DND-41 (cell line): ENCODE results near the gene GPRIN2.

Experiments
- EZH2 ChIP-seq: IDR thresholded peaks from 3 replicates; pipeline ENCODE4 v1.6.1; 2012; ENCODE audit warnings: borderline replicate concordance, low read depth, mild to moderate bottlenecking, moderate library complexity, low read length, inconsistent platforms; ENCODE audit not compliant: severe bottlenecking
- TF ChIP-seq, protein P1 (sequence below): IDR thresholded peaks from 2 replicates; pipeline ENCODE4 v1.5.1; 2012; ENCODE audit warnings: borderline replicate concordance, low read length, moderate library complexity, mild to moderate bottlenecking; ENCODE audit not compliant: poor library complexity, severe bottlenecking; ENCODE audit errors: extremely low read depth

DNA sequence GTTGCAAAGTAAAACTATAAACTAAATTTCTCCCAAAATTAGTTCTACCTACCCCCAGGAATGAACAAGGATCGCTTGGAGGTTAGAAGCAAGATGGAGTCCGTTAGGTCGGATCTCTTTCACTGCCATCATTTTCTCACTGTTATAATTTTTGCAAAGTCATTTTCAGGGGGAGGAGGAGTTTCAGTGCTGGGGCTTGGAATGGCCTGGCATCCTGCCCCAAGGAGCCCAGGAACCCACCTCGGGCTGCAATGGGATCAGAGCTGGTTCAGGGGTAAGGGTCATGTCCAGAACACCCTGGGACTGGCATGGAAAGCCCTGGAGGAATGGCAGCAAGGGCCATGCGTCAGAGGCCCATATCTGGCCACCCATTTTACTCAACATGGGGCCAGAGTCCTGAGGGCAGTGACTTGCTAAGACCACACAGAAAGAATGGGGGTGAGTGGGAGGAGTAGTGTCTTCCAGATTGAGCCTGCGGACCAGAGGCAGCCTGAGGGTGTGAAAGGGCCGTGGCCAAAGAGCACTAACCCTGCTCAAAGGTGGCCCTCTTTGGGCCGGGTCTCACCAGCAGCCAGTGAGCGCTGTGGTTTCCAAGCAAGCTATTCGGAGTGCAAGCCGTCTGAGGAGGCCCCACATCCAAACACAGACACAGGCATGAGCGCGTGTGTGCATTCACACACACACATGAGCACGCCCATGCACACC, 31.8 kb downstream of the GPRIN2 start:
- TF ChIP-seq, protein P1, sequence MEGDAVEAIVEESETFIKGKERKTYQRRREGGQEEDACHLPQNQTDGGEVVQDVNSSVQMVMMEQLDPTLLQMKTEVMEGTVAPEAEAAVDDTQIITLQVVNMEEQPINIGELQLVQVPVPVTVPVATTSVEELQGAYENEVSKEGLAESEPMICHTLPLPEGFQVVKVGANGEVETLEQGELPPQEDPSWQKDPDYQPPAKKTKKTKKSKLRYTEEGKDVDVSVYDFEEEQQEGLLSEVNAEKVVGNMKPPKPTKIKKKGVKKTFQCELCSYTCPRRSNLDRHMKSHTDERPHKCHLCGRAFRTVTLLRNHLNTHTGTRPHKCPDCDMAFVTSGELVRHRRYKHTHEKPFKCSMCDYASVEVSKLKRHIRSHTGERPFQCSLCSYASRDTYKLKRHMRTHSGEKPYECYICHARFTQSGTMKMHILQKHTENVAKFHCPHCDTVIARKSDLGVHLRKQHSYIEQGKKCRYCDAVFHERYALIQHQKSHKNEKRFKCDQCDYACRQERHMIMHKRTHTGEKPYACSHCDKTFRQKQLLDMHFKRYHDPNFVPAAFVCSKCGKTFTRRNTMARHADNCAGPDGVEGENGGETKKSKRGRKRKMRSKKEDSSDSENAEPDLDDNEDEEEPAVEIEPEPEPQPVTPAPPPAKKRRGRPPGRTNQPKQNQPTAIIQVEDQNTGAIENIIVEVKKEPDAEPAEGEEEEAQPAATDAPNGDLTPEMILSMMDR: no peak
- no peak for TF ChIP-seq EZH2
